GM23338 (cell line): ENCODE results near the gene CYP46A1. TPM values are rescaled to one million over a fixed set of nuclear protein-coding genes. Genes with fewer than 3 reads are reported as not detected.

Source experiments
- ATAC-seq: fragments of 200-7000 bp; cut with Tn5 transposase; 3 replicates; pipeline ENCODE4 v1.9.1; 2020
- DNase-seq: peaks from one replicate; pipeline ENCODE4 v3.0.0-alpha.2; 2015; ENCODE audit warnings: low spot score
- H2AFZ ChIP-seq: fragments of 200-600 bp; sonication (generic); 2 replicates; pipeline ENCODE4 v1.8.0; 2016; ENCODE audit warnings: antibody characterized with exemption, mild to moderate bottlenecking, moderate library complexity
- H3F3A ChIP-seq: fragments of 200-600 bp; sonication (generic); replicated peaks from 2 replicates; pipeline ENCODE4 v1.8.0; 2017; ENCODE audit warnings: antibody characterized with exemption, mixed run types, low read depth
- H3K27ac ChIP-seq: fragments of 200-600 bp; sonication (generic); 2 replicates; pipeline ENCODE4 v1.6.1; 2016; ENCODE audit warnings: low read depth
- H3K27me3 ChIP-seq: fragments of 200-600 bp; sonication (generic); 2 replicates; pipeline ENCODE4 v1.8.0; 2016; ENCODE audit warnings: mild to moderate bottlenecking, mixed run types, moderate library complexity; ENCODE audit not compliant: insufficient read depth
- H3K36me3 ChIP-seq: fragments of 200-600 bp; sonication (generic); 2 replicates; pipeline ENCODE4 v1.8.0; 2016; ENCODE audit warnings: mild to moderate bottlenecking; ENCODE audit not compliant: insufficient read depth
- H3K4me1 ChIP-seq: fragments of 200-600 bp; sonication (generic); 2 replicates; pipeline ENCODE4 v1.8.0; 2016; ENCODE audit warnings: mild to moderate bottlenecking, moderate library complexity; ENCODE audit not compliant: insufficient read depth
- H3K4me2 ChIP-seq: fragments of 200-600 bp; sonication (generic); 2 replicates; pipeline ENCODE4 v1.7.1; 2017; ENCODE audit warnings: mixed run types
- H3K4me3 ChIP-seq: fragments of 200-600 bp; sonication (generic); 2 replicates; pipeline ENCODE4 v1.6.1; 2016; ENCODE audit warnings: mixed run types
- H3K79me2 ChIP-seq: fragments of 200-600 bp; sonication (generic); replicated peaks from 2 replicates; pipeline ENCODE4 v1.8.0; 2017; ENCODE audit warnings: mild to moderate bottlenecking; ENCODE audit not compliant: insufficient read depth
- H3K9me2 ChIP-seq: fragments of 200-600 bp; sonication (generic); 2 replicates; pipeline ENCODE4 v1.8.0; 2017; ENCODE audit not compliant: insufficient read depth
- H4K20me1 ChIP-seq: fragments of 200-600 bp; sonication (generic); replicated peaks from 2 replicates; pipeline ENCODE4 v1.8.0; 2017; ENCODE audit warnings: mild to moderate bottlenecking; ENCODE audit not compliant: insufficient read depth
- H3K27ac Mint-ChIP-seq: 2 replicates; pipeline ENCODE4 v1.8.0; 2020; ENCODE audit warnings: inconsistent platforms, mild to moderate bottlenecking, moderate library complexity, mixed read lengths
- H3K27me3 Mint-ChIP-seq: 3 replicates; pipeline ENCODE4 v1.8.0; 2022; ENCODE audit warnings: low read depth, mild to moderate bottlenecking, moderate library complexity, mixed read lengths, inconsistent platforms; ENCODE audit not compliant: insufficient read depth, poor library complexity
- H3K36me3 Mint-ChIP-seq: 3 replicates; pipeline ENCODE4 v1.8.0; 2021; ENCODE audit warnings: low read depth, mild to moderate bottlenecking, inconsistent platforms, moderate library complexity, mixed read lengths
- H3K4me1 Mint-ChIP-seq: 3 replicates; pipeline ENCODE4 v1.8.0; 2020; ENCODE audit warnings: mild to moderate bottlenecking, inconsistent platforms, mixed read lengths
- H3K4me3 Mint-ChIP-seq: 3 replicates; pipeline ENCODE4 v1.8.0; 2021; ENCODE audit warnings: moderate library complexity, mild to moderate bottlenecking, inconsistent platforms, mixed read lengths
- H3K9me3 Mint-ChIP-seq: 3 replicates; pipeline ENCODE4 v1.8.0; 2020; ENCODE audit warnings: moderate library complexity, mild to moderate bottlenecking, inconsistent platforms, mixed read lengths
- CREB1 ChIP-seq: fragments of 250-450 bp; sonication (Bioruptor Pico); IDR thresholded peaks from 2 replicates; pipeline ENCODE4 v1.5.0; 2020; ENCODE audit warnings: low read depth, mild to moderate bottlenecking, moderate library complexity
- EZH2 ChIP-seq: fragments of 200-600 bp; sonication (generic); IDR thresholded peaks from one replicate; pipeline ENCODE4 v1.8.0; 2017; ENCODE audit warnings: antibody characterized with exemption, mild to moderate bottlenecking, low read depth; ENCODE audit not compliant: unreplicated experiment
- EZH2phosphoT487 ChIP-seq: fragments of 200-600 bp; sonication (generic); IDR thresholded peaks from one replicate; pipeline ENCODE4 v1.8.1; 2018; ENCODE audit warnings: antibody characterized with exemption; ENCODE audit not compliant: unreplicated experiment
- JUNB ChIP-seq: IDR thresholded peaks from one replicate; pipeline ENCODE4 v1.6.1; 2016; ENCODE audit warnings: antibody characterized with exemption; ENCODE audit not compliant: unreplicated experiment
- NANOG ChIP-seq: IDR thresholded peaks from 2 replicates; pipeline ENCODE4 v1.6.1; 2016; ENCODE audit warnings: antibody characterized with exemption, borderline replicate concordance
- POLR2AphosphoS5 ChIP-seq: IDR thresholded peaks from 2 replicates; pipeline ENCODE4 v1.6.1; 2016; ENCODE audit warnings: antibody characterized with exemption, low read depth
- STAT1 ChIP-seq: IDR thresholded peaks from one replicate; pipeline ENCODE4 v1.6.1; 2016; ENCODE audit warnings: antibody characterized with exemption; ENCODE audit not compliant: unreplicated experiment
- ZNF114 ChIP-seq: fragments of 250-450 bp; sonication (Bioruptor Pico); IDR thresholded peaks from 2 replicates; pipeline ENCODE4 v1.5.0; 2020; ENCODE audit warnings: mild to moderate bottlenecking, moderate library complexity
- ZNF331 ChIP-seq: fragments of 250-450 bp; sonication (Bioruptor Pico); IDR thresholded peaks from 2 replicates; pipeline ENCODE4 v1.5.0; 2020; ENCODE audit warnings: low read depth, mild to moderate bottlenecking, moderate library complexity
- polyA plus RNA-seq: library from polyadenylated mRNA; unstranded; fragments of >200 nt; fragmentation: Nextera tagmentation; extraction: Ambion mirVana; gene quantifications from 2 replicates; pipeline ENCODE4 v1.2.1, GENCODE V29; 2016
- total RNA-seq: library from RNA; depleted of rRNA; stranded (reverse); fragments of >200 nt; shearing (Covaris generic); gene quantifications from 2 replicates; pipeline ENCODE4 v1.2.3, GENCODE V29; 2014
- TF ChIP-seq, protein P1 (sequence below), 2 experiments: fragments of 200-600 bp in 1 of 2; sonication (generic) in 1 of 2; conservative IDR thresholded peaks; 2 replicates each; pipeline versions ENCODE4 v1.5.1 to v1.6.1; 2016 to 2017; ENCODE audit warnings: antibody characterized with exemption in 2 of 2, low read depth in 2 of 2, mild to moderate bottlenecking in 2 of 2, moderate library complexity in 1 of 2
- TF ChIP-seq, protein P2 (sequence below): fragments of 250-450 bp; sonication (Bioruptor Pico); IDR thresholded peaks from 2 replicates; pipeline ENCODE4 v1.5.0; 2020; ENCODE audit warnings: mild to moderate bottlenecking, moderate library complexity
- TF ChIP-seq, protein P3 (sequence below): IDR thresholded peaks from 2 replicates; pipeline ENCODE4 v1.6.1; 2016; ENCODE audit warnings: antibody characterized with exemption
- TF ChIP-seq, protein P4 (sequence below): IDR thresholded peaks from one replicate; pipeline ENCODE4 v1.6.1; 2018; ENCODE audit warnings: antibody characterized with exemption; ENCODE audit not compliant: unreplicated experiment

Gene CYP46A1
- total and polyA plus RNA-seq, 2 experiments from 2014 or later = 0.59 to 0.66 TPM

DNA sequence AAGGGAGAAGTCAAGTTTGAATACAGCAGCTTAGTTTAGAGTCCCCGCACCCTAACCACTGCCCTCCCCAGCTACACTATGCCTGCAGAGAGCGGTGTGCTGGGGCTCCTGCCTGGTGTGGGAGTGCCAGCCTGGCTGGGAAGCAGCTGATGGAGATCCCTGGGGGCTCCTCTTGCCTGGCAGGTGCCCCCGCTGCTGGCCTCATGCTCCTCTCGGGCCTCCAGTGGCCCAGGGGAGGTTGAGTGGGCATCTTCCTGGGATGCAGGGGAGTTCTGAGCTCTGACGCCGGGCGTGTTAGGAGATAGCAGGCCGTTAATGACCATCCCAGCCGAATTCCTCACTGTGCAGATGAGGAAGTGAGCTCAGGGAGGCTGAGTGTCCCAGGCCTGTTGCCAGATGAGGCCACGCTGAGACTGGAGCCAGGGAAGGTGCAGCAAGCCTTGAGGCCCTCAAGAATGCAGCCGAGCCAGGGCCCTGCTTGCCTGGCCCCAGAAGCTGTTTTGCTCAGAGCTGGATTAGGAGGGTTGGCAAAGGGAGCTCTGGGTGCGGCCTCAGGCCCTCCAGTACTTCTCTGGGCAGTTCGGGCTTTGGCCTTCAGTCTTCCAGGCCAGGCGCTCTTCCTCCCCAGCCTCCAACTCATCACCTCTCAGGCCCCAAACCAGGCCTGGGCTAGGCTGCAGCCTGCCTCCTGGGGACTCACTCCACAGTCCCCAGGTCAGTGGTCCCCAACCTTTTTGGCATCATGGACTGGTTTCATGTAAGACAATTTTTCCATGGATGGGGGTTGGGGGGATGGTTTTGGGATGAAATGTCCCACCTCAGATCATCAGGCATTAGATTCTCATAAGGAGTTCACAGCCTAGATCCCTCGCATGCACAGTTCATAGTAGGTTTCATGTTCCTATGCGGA is 6.6 kb upstream of the CYP46A1 start:
- peaks cover 22% of the 10 kb centered on the region; the same call in 2 of the 3 replicates for H3K36me3 Mint-ChIP-seq
- H3K4me1 Mint-ChIP-seq = peaks cover 13% of the 10 kb centered on the region
- H2AFZ ChIP-seq = no peak overlapping the region
- H3K4me2 ChIP-seq = no peak overlapping the region
- H3K27me3 Mint-ChIP-seq = peaks cover 6% of the 10 kb centered on the region
- no peaks in the 10 kb centered on the region for H3K9me2 ChIP-seq
- DNase-seq (no peak), ATAC-seq (no peak)
- H3K36me3 ChIP-seq = no peaks in the 10 kb centered on the region
- peaks cover 8% of the 10 kb centered on the region; the same call in 1 of the 2 replicates for H3K4me1 ChIP-seq
- H3K4me3 ChIP-seq = no peak overlapping the region
- H3K27ac Mint-ChIP-seq = no peak overlapping the region
- TF ChIP-seq, protein P1, sequence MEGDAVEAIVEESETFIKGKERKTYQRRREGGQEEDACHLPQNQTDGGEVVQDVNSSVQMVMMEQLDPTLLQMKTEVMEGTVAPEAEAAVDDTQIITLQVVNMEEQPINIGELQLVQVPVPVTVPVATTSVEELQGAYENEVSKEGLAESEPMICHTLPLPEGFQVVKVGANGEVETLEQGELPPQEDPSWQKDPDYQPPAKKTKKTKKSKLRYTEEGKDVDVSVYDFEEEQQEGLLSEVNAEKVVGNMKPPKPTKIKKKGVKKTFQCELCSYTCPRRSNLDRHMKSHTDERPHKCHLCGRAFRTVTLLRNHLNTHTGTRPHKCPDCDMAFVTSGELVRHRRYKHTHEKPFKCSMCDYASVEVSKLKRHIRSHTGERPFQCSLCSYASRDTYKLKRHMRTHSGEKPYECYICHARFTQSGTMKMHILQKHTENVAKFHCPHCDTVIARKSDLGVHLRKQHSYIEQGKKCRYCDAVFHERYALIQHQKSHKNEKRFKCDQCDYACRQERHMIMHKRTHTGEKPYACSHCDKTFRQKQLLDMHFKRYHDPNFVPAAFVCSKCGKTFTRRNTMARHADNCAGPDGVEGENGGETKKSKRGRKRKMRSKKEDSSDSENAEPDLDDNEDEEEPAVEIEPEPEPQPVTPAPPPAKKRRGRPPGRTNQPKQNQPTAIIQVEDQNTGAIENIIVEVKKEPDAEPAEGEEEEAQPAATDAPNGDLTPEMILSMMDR (conservative IDR thresholded peaks at IDR 0.05; ENCODE audit: low read depth in 2 of 2) = no peak
- TF ChIP-seq, protein P2, sequence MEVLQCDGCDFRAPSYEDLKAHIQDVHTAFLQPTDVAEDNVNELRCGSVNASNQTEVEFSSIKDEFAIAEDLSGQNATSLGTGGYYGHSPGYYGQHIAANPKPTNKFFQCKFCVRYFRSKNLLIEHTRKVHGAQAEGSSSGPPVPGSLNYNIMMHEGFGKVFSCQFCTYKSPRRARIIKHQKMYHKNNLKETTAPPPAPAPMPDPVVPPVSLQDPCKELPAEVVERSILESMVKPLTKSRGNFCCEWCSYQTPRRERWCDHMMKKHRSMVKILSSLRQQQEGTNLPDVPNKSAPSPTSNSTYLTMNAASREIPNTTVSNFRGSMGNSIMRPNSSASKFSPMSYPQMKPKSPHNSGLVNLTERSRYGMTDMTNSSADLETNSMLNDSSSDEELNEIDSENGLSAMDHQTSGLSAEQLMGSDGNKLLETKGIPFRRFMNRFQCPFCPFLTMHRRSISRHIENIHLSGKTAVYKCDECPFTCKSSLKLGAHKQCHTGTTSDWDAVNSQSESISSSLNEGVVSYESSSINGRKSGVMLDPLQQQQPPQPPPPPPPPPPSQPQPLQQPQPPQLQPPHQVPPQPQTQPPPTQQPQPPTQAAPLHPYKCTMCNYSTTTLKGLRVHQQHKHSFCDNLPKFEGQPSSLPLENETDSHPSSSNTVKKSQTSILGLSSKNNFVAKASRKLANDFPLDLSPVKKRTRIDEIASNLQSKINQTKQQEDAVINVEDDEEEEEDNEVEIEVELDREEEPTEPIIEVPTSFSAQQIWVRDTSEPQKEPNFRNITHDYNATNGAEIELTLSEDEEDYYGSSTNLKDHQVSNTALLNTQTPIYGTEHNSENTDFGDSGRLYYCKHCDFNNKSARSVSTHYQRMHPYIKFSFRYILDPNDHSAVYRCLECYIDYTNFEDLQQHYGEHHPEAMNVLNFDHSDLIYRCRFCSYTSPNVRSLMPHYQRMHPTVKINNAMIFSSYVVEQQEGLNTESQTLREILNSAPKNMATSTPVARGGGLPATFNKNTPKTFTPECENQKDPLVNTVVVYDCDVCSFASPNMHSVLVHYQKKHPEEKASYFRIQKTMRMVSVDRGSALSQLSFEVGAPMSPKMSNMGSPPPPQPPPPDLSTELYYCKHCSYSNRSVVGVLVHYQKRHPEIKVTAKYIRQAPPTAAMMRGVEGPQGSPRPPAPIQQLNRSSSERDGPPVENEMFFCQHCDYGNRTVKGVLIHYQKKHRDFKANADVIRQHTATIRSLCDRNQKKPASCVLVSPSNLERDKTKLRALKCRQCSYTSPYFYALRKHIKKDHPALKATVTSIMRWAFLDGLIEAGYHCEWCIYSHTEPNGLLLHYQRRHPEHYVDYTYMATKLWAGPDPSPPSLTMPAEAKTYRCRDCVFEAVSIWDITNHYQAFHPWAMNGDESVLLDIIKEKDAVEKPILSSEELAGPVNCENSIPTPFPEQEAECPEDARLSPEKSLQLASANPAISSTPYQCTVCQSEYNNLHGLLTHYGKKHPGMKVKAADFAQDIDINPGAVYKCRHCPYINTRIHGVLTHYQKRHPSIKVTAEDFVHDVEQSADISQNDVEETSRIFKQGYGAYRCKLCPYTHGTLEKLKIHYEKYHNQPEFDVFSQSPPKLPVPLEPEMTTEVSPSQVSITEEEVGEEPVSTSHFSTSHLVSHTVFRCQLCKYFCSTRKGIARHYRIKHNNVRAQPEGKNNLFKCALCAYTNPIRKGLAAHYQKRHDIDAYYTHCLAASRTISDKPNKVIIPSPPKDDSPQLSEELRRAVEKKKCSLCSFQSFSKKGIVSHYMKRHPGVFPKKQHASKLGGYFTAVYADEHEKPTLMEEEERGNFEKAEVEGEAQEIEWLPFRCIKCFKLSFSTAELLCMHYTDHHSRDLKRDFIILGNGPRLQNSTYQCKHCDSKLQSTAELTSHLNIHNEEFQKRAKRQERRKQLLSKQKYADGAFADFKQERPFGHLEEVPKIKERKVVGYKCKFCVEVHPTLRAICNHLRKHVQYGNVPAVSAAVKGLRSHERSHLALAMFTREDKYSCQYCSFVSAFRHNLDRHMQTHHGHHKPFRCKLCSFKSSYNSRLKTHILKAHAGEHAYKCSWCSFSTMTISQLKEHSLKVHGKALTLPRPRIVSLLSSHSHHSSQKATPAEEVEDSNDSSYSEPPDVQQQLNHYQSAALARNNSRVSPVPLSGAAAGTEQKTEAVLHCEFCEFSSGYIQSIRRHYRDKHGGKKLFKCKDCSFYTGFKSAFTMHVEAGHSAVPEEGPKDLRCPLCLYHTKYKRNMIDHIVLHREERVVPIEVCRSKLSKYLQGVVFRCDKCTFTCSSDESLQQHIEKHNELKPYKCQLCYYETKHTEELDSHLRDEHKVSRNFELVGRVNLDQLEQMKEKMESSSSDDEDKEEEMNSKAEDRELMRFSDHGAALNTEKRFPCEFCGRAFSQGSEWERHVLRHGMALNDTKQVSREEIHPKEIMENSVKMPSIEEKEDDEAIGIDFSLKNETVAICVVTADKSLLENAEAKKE = no peak
- TF ChIP-seq, protein P3, sequence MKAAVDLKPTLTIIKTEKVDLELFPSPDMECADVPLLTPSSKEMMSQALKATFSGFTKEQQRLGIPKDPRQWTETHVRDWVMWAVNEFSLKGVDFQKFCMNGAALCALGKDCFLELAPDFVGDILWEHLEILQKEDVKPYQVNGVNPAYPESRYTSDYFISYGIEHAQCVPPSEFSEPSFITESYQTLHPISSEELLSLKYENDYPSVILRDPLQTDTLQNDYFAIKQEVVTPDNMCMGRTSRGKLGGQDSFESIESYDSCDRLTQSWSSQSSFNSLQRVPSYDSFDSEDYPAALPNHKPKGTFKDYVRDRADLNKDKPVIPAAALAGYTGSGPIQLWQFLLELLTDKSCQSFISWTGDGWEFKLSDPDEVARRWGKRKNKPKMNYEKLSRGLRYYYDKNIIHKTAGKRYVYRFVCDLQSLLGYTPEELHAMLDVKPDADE = no peak
- TF ChIP-seq JUNB (no peak), ZNF114 (CRISPR knock-in tag) (no peak), EZH2phosphoT487 (no peak), NANOG (no peak), CREB1 (no peak), POLR2AphosphoS5 (no peak), EZH2 (no peak), ZNF331 (no peak), STAT1 (no peak)
- TF ChIP-seq, protein P4, sequence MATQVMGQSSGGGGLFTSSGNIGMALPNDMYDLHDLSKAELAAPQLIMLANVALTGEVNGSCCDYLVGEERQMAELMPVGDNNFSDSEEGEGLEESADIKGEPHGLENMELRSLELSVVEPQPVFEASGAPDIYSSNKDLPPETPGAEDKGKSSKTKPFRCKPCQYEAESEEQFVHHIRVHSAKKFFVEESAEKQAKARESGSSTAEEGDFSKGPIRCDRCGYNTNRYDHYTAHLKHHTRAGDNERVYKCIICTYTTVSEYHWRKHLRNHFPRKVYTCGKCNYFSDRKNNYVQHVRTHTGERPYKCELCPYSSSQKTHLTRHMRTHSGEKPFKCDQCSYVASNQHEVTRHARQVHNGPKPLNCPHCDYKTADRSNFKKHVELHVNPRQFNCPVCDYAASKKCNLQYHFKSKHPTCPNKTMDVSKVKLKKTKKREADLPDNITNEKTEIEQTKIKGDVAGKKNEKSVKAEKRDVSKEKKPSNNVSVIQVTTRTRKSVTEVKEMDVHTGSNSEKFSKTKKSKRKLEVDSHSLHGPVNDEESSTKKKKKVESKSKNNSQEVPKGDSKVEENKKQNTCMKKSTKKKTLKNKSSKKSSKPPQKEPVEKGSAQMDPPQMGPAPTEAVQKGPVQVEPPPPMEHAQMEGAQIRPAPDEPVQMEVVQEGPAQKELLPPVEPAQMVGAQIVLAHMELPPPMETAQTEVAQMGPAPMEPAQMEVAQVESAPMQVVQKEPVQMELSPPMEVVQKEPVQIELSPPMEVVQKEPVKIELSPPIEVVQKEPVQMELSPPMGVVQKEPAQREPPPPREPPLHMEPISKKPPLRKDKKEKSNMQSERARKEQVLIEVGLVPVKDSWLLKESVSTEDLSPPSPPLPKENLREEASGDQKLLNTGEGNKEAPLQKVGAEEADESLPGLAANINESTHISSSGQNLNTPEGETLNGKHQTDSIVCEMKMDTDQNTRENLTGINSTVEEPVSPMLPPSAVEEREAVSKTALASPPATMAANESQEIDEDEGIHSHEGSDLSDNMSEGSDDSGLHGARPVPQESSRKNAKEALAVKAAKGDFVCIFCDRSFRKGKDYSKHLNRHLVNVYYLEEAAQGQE = no peak
- no peaks in the 10 kb centered on the region for H3K79me2 ChIP-seq
- H3K4me3 Mint-ChIP-seq = no peak overlapping the region
- no peaks in the 10 kb centered on the region for H4K20me1 ChIP-seq
- H3K9me3 Mint-ChIP-seq = peaks cover 27% of the 10 kb centered on the region
- H3K27me3 ChIP-seq = no peaks in the 10 kb centered on the region
- H3F3A ChIP-seq = no peaks in the 10 kb centered on the region
- H3K27ac ChIP-seq = no peak overlapping the region
